ENCODE results near the gene DNAL4. TPM values are rescaled to one million over a fixed set of nuclear protein-coding genes. Genes with fewer than 3 reads are reported as not detected.

DNAL4 gene
- total and polyA plus RNA-seq, 2 of the 4 experiments (the other 2 are of a cell fraction), result 6.1 to 12.1 TPM

GRCh38 chr22:38729946-38730345 is 64.0 kb downstream of the DNAL4 start:
- H3K9me3 ChIP-seq (ENCODE audit: control insufficient read depth, insufficient read depth, low read length), result no peaks in the 10 kb centered on the region
- H3K27ac ChIP-seq (ENCODE audit: insufficient read depth, low read length), result no peak overlapping the region
- ChIA-PET POLR2A (ENCODE audit: unreplicated experiment) (no interaction called here), CTCF (no interaction called here)
- H2BK120ac ChIP-seq (ENCODE audit: low read depth, low read length), result no peak overlapping the region
- H4K20me1 ChIP-seq (ENCODE audit: insufficient read depth, low read length), result peaks cover 14% of the 10 kb centered on the region
- H4K8ac ChIP-seq (ENCODE audit: low read depth in 2 of 2, low read length in 2 of 2), result no peak overlapping the region
- in situ Hi-C loops (cut with MboI; ENCODE audit: low sequenced_read_pairs), result no loop called here
- DNase-seq (no peak), ATAC-seq (ENCODE audit: low read depth) (no peak)
- no TSS peak for BruUV-seq (replicated peaks)
- no peak overlapping the region for H2BK20ac ChIP-seq (ENCODE audit: low read depth, low read length)
- H3K9me1 ChIP-seq (ENCODE audit: insufficient read depth, low read length), result no peaks in the 10 kb centered on the region
- no peak overlapping the region for H4K5ac ChIP-seq (ENCODE audit: low read depth, low read length)
- no peak overlapping the region for H3K4me2 ChIP-seq (ENCODE audit: low read depth, low read length)
- no peak overlapping the region for H3K18ac ChIP-seq (ENCODE audit: low read depth, low read length)
- no peak overlapping the region for H2AK5ac ChIP-seq (ENCODE audit: low read depth, low read length)
- H3K14ac ChIP-seq (replicated peaks; ENCODE audit: low read depth, low read length), result no peak overlapping the region
- peaks cover 0 to 22% of the 10 kb centered on the region in 2 experiments; a peak in 3 of 4 replicates for H3K79me1 ChIP-seq (ENCODE audit: low read depth in 1 of 2, low read length in 2 of 2)
- no peak overlapping the region for H2AFZ ChIP-seq (replicated peaks; ENCODE audit: low read length, poor library complexity)
- H3K27me3 ChIP-seq (ENCODE audit: control insufficient read depth, insufficient read depth, low read length), result no peaks in the 10 kb centered on the region
- H3K56ac ChIP-seq (ENCODE audit: extremely low read depth, insufficient read depth, low read length), result no peak overlapping the region
- H3K9ac ChIP-seq (ENCODE audit: low read depth, low read length), result no peak overlapping the region
- H3K4ac ChIP-seq (ENCODE audit: low read depth, low read length), result no peak overlapping the region
- intact Hi-C loops (cut with micrococcal nuclease), result no loop called here
- H4K91ac ChIP-seq (ENCODE audit: insufficient read depth, low read depth, low read length), result no peak overlapping the region
- no peak overlapping the region for H3K4me3 ChIP-seq (ENCODE audit: insufficient read depth, low read depth, low read length)
- H3K23ac ChIP-seq (ENCODE audit: low read depth, low read length), result no peak overlapping the region
- no peak overlapping the region for H2BK15ac ChIP-seq (ENCODE audit: low read depth, low read length)
- H2BK5ac ChIP-seq (ENCODE audit: low read depth, low read length, poor library complexity, severe bottlenecking), result no peak overlapping the region
- no peak for TF ChIP-seq MXI1 (IDR thresholded peaks at IDR 0.05; ENCODE audit: borderline replicate concordance, low read depth, low read length)
- no peak for TF ChIP-seq BHLHE40 (IDR thresholded peaks at IDR 0.05; ENCODE audit: low read depth, low read length)
- TF ChIP-seq POLR2A (IDR thresholded peaks at IDR 0.05; ENCODE audit: low read depth, low read length), result no peak
- TF ChIP-seq, protein P1, sequence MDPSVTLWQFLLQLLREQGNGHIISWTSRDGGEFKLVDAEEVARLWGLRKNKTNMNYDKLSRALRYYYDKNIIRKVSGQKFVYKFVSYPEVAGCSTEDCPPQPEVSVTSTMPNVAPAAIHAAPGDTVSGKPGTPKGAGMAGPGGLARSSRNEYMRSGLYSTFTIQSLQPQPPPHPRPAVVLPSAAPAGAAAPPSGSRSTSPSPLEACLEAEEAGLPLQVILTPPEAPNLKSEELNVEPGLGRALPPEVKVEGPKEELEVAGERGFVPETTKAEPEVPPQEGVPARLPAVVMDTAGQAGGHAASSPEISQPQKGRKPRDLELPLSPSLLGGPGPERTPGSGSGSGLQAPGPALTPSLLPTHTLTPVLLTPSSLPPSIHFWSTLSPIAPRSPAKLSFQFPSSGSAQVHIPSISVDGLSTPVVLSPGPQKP (IDR thresholded peaks at IDR 0.05; ENCODE audit: borderline replicate concordance, low read depth, low read length), result no peak
- no peak for TF ChIP-seq CHD1 (IDR thresholded peaks at IDR 0.05; ENCODE audit: low read depth, low read length)
- H2AK9ac ChIP-seq (replicated peaks; ENCODE audit: low read depth, low read length, poor library complexity), result no peak overlapping the region
- H3K4me1 ChIP-seq (ENCODE audit: control insufficient read depth, insufficient read depth, low read length), result peaks cover 5% of the 10 kb centered on the region
- dilution Hi-C loops (cut with HindIII; ENCODE audit: low sequenced_read_pairs, unreplicated experiment), result no loop called here
- WGBS, 2 experiments (ENCODE audit: extremely low coverage in 2 of 2, insufficient read length in 1 of 2), result 97% methylated on average over 6 of the region's 6 CpGs; no CpG with 5 or more reads in 1 of the 2 experiments
- H3K36me3 ChIP-seq (ENCODE audit: control insufficient read depth, insufficient read depth, low read length), result peaks cover 77% of the 10 kb centered on the region
